Fibroblast of the aortic adventitia (primary cell): ENCODE data around the gene OR12D2. TPM values are rescaled to one million over a fixed set of nuclear protein-coding genes. Genes with fewer than 3 reads are reported as not detected.

Experiments used
- DNase-seq: peaks from one replicate; pipeline ENCODE4 v3.0.0-alpha.2; 2010; ENCODE audit warnings: low read depth
- H3K4me3 ChIP-seq: 2 replicates; pipeline ENCODE4 v1.5.1; 2011; ENCODE audit warnings: low read depth, mild to moderate bottlenecking, control low read depth, low read length, moderate library complexity
- total RNA-seq: library from RNA; depleted of rRNA; stranded (reverse); fragments of >200 nt; gene quantifications from 2 replicates; pipeline ENCODE4 v1.2.3, GENCODE V29; 2012; ENCODE audit warnings: low replicate concordance
- TF ChIP-seq, protein P1 (sequence below): IDR thresholded peaks from 2 replicates; pipeline ENCODE4 v1.5.1; 2011; ENCODE audit warnings: mild to moderate bottlenecking, low read length, control low read depth, inconsistent platforms; ENCODE audit not compliant: insufficient read depth

The OR12D2 gene
- total RNA-seq, 1 donor: not detected

DNA sequence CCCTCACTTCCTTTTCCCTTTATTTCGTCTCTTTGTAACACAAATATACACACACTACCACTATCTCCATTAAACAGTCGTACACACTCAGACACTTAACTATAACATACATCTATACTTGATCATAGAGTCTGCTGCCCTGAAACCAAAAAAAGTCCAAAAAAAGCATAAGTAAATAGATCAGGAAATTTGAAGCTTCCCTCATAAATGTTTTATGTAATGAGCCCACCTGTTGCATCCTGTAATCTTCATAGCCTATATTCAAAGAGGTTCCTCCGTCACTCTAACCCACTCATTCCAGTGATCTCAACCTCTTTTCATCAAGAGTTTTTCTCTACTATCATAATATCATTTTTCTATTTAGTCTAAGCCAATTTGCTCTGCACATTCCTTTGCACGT is 6.9 kb upstream of the OR12D2 start:
- TF ChIP-seq, protein P1, sequence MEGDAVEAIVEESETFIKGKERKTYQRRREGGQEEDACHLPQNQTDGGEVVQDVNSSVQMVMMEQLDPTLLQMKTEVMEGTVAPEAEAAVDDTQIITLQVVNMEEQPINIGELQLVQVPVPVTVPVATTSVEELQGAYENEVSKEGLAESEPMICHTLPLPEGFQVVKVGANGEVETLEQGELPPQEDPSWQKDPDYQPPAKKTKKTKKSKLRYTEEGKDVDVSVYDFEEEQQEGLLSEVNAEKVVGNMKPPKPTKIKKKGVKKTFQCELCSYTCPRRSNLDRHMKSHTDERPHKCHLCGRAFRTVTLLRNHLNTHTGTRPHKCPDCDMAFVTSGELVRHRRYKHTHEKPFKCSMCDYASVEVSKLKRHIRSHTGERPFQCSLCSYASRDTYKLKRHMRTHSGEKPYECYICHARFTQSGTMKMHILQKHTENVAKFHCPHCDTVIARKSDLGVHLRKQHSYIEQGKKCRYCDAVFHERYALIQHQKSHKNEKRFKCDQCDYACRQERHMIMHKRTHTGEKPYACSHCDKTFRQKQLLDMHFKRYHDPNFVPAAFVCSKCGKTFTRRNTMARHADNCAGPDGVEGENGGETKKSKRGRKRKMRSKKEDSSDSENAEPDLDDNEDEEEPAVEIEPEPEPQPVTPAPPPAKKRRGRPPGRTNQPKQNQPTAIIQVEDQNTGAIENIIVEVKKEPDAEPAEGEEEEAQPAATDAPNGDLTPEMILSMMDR: no peak
- no peak for DNase-seq
- no peak overlapping the region for H3K4me3 ChIP-seq

DNA sequence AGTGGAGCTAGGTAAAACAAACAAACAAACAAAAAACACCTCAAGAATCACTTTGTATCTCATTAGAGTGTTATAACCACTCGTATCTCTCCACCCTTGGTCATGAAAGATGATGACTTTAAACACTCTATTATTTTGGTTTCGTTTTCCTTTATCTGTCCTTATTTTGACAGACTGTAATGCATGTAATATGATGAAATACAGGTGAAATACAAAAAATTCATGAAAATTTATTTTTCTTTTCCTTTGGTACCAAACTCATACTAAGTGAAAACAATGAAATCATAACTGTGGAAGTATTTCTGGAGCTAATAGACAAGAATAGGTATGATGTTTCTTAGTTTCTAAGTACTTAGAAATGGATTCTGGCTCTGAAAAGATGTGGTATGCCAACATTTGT is 4.1 kb downstream of the OR12D2 start:
- DNase-seq: no peak
- no peak overlapping the region for H3K4me3 ChIP-seq
- TF ChIP-seq, protein P1: no peak

DNA sequence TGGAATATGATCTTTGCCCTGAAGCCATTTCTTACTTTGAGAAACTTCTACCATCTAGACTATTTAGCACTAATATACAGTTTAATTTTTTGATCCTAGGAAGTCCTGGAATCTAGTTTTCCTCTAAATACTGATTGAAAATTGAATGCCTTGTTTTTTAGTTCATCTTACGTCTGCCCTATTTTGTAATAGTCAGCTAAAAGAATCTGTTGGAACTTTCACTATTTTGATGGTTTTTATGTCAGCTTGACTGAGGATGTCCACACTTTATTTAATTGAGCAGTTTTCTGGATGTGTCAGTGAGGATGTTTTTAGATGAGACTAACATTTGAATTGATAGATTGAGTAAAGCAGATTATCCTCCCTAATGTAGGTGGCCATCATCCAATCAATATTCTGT is 8.4 kb downstream of the OR12D2 start:
- DNase-seq: no peak
- H3K4me3 ChIP-seq: no peak overlapping the region
- TF ChIP-seq, protein P1: no peak

DNA sequence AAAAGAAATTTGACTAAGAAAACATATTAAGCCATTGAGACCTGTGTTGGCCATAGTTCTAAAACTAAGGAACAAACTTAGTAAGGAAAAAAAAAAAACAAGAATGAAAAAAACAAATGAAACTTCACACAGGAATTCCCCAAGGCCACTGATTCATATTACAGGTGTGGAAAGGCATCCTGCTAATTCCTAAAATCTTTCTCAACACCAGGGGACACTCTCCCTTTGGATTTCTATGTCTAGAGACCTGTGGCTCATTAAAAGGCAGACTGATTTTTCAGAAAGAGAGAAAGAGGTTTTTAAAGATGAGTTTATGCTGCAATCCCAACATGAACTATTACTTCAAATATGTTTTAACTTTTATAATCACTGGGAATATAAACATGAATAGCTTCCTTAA is 19.2 kb downstream of the OR12D2 start, which contains the start of gene OR12D1:
Gene OR12D1, plus strand, starts transcription at position 341 of the 400 bp plus-strand sequence.
- no peak within 1 kb of the TSS for H3K4me3 ChIP-seq
- TF ChIP-seq, protein P1: no peak
- DNase-seq: no peak

DNA sequence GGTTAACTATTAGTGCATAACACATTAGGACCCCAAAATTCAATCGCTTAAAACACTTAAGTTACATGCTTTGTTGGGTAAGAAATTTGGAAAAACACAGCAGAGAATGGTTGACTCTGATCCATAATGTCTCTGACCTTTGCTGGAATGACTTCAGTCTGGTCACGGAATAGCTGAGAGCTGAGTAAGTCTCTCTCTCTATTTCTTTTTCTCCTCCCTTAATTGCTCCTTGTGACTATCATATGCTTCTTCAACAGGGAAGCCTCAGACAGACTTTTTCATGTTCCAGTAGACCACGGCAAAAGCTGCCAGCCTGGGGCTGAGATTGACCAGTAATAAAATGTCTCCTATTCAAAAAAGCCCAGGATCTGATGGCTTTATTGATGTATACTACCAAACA is 24.1 kb downstream of the OR12D2 start:
- H3K4me3 ChIP-seq: no peak overlapping the region
- DNase-seq: no peak
- TF ChIP-seq, protein P1: no peak

DNA sequence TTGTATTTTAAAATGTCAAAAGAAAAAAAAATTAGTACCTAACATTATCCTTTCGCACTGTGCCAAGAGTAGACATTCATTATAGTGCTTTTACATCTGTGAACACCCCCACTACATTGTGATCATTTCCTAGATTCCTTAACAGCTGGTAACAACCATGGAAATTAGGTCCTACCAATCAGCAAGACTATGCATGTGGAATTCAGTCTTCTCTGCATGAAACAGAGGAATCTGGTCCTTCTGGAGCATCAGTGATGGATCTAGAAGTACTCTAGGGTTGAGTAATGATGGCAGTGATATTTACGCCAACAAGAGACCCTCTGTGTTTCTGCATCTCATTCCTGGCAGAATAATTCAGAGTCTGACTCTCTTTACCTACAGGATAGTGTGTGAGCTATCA is 28.7 kb downstream of the OR12D2 start:
- TF ChIP-seq, protein P1: no peak
- no peak for DNase-seq
- H3K4me3 ChIP-seq: no peak overlapping the region

DNA sequence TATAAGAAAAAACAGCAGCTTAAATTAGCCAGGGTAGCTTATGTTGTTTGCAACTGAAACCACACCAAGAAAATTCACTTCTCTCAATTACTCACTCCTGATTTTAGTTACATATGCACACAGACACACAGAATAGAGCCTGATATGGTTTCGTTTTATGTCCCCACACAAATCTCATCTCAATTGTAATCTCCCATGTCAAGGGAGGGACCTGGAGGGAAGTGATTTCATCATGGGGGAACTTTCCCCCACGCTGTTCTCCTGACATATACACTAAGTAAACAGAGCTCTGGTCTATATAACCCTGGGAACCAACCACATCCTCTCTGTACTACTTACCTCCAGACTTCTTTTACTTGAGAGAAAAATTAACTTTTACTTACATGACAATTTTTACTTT is 29.1 kb downstream of the OR12D2 start:
- TF ChIP-seq, protein P1: no peak

More for the DNA sequence above, 29.1 kb downstream of the OR12D2 start:
- DNase-seq: no peak
- no peak overlapping the region for H3K4me3 ChIP-seq
